ENCODE data around the gene STARD3. TPM values are rescaled to one million over a fixed set of nuclear protein-coding genes. Genes with fewer than 3 reads are reported as not detected.

The STARD3 gene
- polyA plus RNA-seq, 1 experiment = 43.3 TPM

DNA sequence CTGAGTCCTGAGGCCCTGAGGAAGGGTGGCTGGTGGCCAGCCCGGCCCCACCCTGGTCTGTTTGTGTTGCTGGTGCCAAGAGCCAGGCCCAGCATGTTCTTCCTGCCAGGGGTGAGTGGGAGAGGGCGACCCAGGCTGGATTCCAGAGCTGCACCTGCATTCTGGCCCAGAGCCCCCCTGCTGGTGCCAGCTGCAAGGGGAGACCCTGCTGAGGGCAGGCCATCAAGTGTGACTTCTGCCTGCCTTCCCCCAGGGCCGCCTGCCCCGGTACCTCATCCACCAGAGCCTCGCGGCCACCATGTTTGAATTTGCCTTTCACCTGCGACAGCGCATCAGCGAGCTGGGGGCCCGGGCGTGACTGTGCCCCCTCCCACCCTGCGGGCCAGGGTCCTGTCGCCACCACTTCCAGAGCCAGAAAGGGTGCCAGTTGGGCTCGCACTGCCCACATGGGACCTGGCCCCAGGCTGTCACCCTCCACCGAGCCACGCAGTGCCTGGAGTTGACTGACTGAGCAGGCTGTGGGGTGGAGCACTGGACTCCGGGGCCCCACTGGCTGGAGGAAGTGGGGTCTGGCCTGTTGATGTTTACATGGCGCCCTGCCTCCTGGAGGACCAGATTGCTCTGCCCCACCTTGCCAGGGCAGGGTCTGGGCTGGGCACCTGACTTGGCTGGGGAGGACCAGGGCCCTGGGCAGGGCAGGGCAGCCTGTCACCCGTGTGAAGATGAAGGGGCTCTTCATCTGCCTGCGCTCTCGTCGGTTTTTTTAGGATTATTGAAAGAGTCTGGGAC lies 25.8 kb downstream of the STARD3 start:
- Histone ChIP-seq H3K4me3 (ENCODE audit: low read depth, low read length) (no peak overlapping the region), H3K27ac (ENCODE audit: low read depth, low read length) (no peak overlapping the region), H3K9me3 (ENCODE audit: control insufficient read depth, insufficient read depth, low read length) (no peaks in the 10 kb centered on the region; the same call in 1 of the 2 replicates), H3K27me3 (ENCODE audit: control insufficient read depth, insufficient read depth, low read length) (peaks cover 14% of the 10 kb centered on the region)
- ChIA-PET POLR2A (no interaction called here), CTCF (no interaction called here)
- no peak for DNase-seq (ENCODE audit: low read depth, low spot score)
- no peak for TF ChIP-seq CTCF (IDR thresholded peaks at IDR 0.05; ENCODE audit: low read depth, low read length)

GRCh38 chr17:39663340-39663687 lies 26.4 kb downstream of the STARD3 start:
- DNase-seq (ENCODE audit: low read depth, low spot score) = no peak
- POLR2A ChIA-PET = no interaction called here
- Histone ChIP-seq H3K4me3 (ENCODE audit: low read depth, low read length) (no peak overlapping the region), H3K27ac (ENCODE audit: low read depth, low read length) (no peak overlapping the region), H3K27me3 (ENCODE audit: control insufficient read depth, insufficient read depth, low read length) (peaks cover 14% of the 10 kb centered on the region), H3K9me3 (ENCODE audit: control insufficient read depth, insufficient read depth, low read length) (no peaks in the 10 kb centered on the region; the same call in 1 of the 2 replicates)
- CTCF ChIA-PET = interaction anchor here (0.7 to 1.0 kb wide), 2 partner anchors 9 kb away, joined by 3 to 4 read pairs; no protein-coding TSS in a partner anchor
- no peak for TF ChIP-seq CTCF (IDR thresholded peaks at IDR 0.05; ENCODE audit: low read depth, low read length)

GRCh38 chr17:39663688-39664580 lies 27.0 kb downstream of the STARD3 start:
- Histone ChIP-seq H3K27me3 (ENCODE audit: control insufficient read depth, insufficient read depth, low read length) (peaks cover 14% of the 10 kb centered on the region), H3K9me3 (ENCODE audit: control insufficient read depth, insufficient read depth, low read length) (no peaks in the 10 kb centered on the region; the same call in 1 of the 2 replicates), H3K4me3 (ENCODE audit: low read depth, low read length) (no peak overlapping the region), H3K27ac (ENCODE audit: low read depth, low read length) (no peak overlapping the region)
- DNase-seq (ENCODE audit: low read depth, low spot score) = no peak
- no peak for TF ChIP-seq CTCF (IDR thresholded peaks at IDR 0.05; ENCODE audit: low read depth, low read length)
- POLR2A ChIA-PET = interaction anchor here (1.1 kb wide), 1 partner anchor 9 kb away, joined by 3 read pairs; no protein-coding TSS in a partner anchor
- CTCF ChIA-PET = interaction anchor here (0.5 to 1.0 kb wide), 3 partner anchors 8 to 33 kb away, joined by 3 to 4 read pairs (median 3); no protein-coding TSS in a partner anchor

DNA sequence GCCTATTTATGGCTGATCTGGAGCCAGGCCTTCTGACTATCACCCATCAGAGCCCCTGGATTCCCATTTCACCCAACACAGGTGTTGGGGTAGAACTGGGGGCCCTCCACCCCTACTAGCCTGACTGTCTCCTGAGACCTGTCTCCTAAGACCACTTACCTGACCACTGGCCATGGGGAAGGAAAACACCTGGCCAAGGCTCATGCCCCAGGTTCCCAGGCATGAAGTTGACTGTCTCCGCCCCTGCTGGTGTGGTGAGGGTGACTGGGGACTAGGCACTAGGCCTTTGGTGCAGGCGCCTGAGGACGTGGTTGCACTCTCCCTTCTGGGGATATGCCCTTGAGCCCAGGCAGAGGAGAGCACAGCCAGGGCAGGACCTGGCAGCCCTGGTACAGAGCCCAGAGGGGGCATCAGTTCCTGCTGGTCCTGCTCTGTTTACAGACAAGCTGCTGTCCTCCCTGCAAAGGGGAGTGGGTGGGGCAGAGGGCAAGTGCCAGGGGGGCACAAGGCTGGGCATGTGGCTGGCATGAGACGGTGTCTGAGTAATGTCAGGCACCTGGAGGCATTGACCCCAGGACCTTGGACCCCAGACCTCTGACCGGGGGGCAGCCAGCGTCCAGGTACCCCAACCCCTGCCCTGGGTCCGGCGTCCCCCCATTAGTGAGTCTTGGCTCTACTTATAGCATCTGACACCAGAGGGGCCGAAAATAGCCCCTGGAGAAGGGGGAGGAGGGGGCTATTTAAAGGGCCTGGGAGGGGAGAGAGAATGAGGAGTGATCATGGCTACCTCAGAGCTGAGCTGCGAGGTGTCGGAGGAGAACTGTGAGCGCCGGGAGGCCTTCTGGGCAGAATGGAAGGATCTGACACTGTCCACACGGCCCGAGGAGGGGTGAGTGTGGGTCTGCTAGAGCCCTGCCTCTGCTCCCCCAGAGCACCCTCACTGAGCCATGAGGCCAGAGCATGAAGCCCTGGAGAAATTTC lies 27.9 kb downstream of the STARD3 start, which contains the start of gene TCAP:
Gene TCAP, plus strand, starts transcription at position 769 of the 981 bp plus-strand sequence. Its CDS starts 11 bp downstream, at position 780.
- ChIA-PET POLR2A (interaction anchor here (1.1 kb wide), 1 partner anchor 10 kb away, joined by 3 read pairs; no protein-coding TSS in a partner anchor), CTCF (interaction anchor here (0.5 to 2.1 kb wide), 4 partner anchors 11 to 43 kb away, joined by 3 to 9 read pairs (median 3); no protein-coding TSS in a partner anchor)
- no peaks in the 10 kb centered on the region; the same call in 1 of the 2 replicates for H3K9me3 ChIP-seq (ENCODE audit: control insufficient read depth, insufficient read depth, low read length)
- H3K4me3 ChIP-seq (ENCODE audit: low read depth, low read length) = no peak within 1 kb of the TSS
- peaks cover 20% of the 10 kb centered on the region for H3K27me3 ChIP-seq (ENCODE audit: control insufficient read depth, insufficient read depth, low read length)
- DNase-seq (ENCODE audit: low read depth, low spot score) = no peak
- TF ChIP-seq CTCF (IDR thresholded peaks at IDR 0.05; ENCODE audit: low read depth, low read length) = no peak
- H3K27ac ChIP-seq (ENCODE audit: low read depth, low read length) = no peak within 1 kb of the TSS

All from AG04450 (cell line).